ENCODE data around the gene CST1. TPM values are rescaled to one million over a fixed set of nuclear protein-coding genes. Genes with fewer than 3 reads are reported as not detected.

The CST1 gene
- total and polyA plus RNA-seq, 4 donors: not detected

DNA sequence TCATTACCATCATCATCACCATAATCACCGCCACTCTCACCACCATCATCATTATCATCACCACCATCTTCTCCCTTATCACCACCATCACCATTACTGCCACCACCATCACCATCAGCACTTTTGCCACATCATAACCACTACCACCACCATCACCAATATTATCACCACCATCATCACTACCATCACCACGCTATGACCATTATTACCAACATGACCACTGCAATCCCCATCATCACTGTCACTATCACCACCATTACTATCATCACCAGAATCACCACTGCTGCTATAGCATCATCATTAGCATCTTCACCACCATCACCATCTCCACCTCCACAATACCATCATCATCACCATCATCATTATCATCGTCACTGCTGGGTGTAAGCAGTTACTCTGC, 25.6 kb downstream of the CST1 start:
- Histone ChIP-seq H3K4me3 (ENCODE audit: low read depth in 1 of 3, low read length in 3 of 3) (no peak overlapping the region), H3K36me3 (ENCODE audit: control insufficient read depth in 4 of 4, insufficient read depth in 3 of 4, low read depth in 1 of 4, low read length in 3 of 4) (no peaks in the 10 kb centered on the region), H3K9ac (ENCODE audit: low read depth in 1 of 2, low read length in 2 of 2) (no peak overlapping the region), H3K4me1 (ENCODE audit: control insufficient read depth in 4 of 4, insufficient read depth in 4 of 4, low read length in 3 of 4) (no peaks in the 10 kb centered on the region), H3K9me3 (ENCODE audit: control insufficient read depth in 4 of 4, low read length in 3 of 4) (no peaks in the 10 kb centered on the region), H3K27me3 (ENCODE audit: control insufficient read depth in 4 of 4, insufficient read depth in 4 of 4, low read length in 3 of 4) (peaks cover 0 to 4% (median 0%) of the 10 kb centered on the region in 4 donors), H3K27ac (ENCODE audit: low read depth in 1 of 2, low read length in 2 of 2) (no peak overlapping the region)
- 90% methylated on average over 3 of the region's 3 CpGs for WGBS
- no peak for DNase-seq (ENCODE audit: low spot score)
- TF ChIP-seq, protein P1, sequence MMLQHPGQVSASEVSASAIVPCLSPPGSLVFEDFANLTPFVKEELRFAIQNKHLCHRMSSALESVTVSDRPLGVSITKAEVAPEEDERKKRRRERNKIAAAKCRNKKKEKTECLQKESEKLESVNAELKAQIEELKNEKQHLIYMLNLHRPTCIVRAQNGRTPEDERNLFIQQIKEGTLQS (IDR thresholded peaks at IDR 0.05): no peak
- TF ChIP-seq GABPA (IDR thresholded peaks at IDR 0.05 in 1 of 2, conservative IDR thresholded peaks at IDR 0.05 in 1 of 2) (no peak), JUND (IDR thresholded peaks at IDR 0.05) (no peak), TAF1 (conservative IDR thresholded peaks at IDR 0.05) (no peak), RXRA (IDR thresholded peaks at IDR 0.05) (no peak), HNF4A (conservative IDR thresholded peaks at IDR 0.05) (no peak), YY1 (IDR thresholded peaks at IDR 0.05) (no peak), RAD21 (IDR thresholded peaks at IDR 0.05) (no peak), CTCF (IDR thresholded peaks at IDR 0.05; ENCODE audit: low read depth, low read length, missing input control) (no peak), EGR1 (IDR thresholded peaks at IDR 0.05; ENCODE audit: low read depth in 2 of 2) (no peak), HNF4G (IDR thresholded peaks at IDR 0.05) (no peak), ZBTB33 (IDR thresholded peaks at IDR 0.05) (no peak), REST (IDR thresholded peaks at IDR 0.05) (no peak), NR2F2 (IDR thresholded peaks at IDR 0.05) (no peak), FOXA1 (IDR thresholded peaks at IDR 0.05) (no peak)
- TF ChIP-seq, protein P2, sequence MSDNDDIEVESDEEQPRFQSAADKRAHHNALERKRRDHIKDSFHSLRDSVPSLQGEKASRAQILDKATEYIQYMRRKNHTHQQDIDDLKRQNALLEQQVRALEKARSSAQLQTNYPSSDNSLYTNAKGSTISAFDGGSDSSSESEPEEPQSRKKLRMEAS (IDR thresholded peaks at IDR 0.05): no peak

Measured in liver (tissue), 9 donors.